Adrenal gland (tissue), 5 donors: Measurements from ENCODE around the gene PNPLA8.

ENCODE experiments used
- CTCF ChIP-seq, 6 experiments: fragments of 450-650 bp in 4 of 6; fragments of 200-600 bp in 2 of 6; sonication (generic) in 1 of 6; IDR thresholded peaks; 1 replicate in 5 of 6; 2 replicates in 1 of 6; pipeline versions ENCODE4 v1.5.1 to v1.8.0; 2016 to 2021; ENCODE audit warnings: antibody characterized with exemption in 6 of 6, mild to moderate bottlenecking in 2 of 6, moderate library complexity in 1 of 6
- POLR2A ChIP-seq, 2 donors: fragments of 450-650 bp; IDR thresholded peaks; one replicate each; pipeline ENCODE4 v1.6.1; 2017; ENCODE audit warnings: antibody characterized with exemption in 2 of 2, mild to moderate bottlenecking in 2 of 2, moderate library complexity in 1 of 2
- donor health status: DM: no; HTN: no; CAD: no.

- TF ChIP-seq CTCF (IDR thresholded peaks at IDR 0.05) (no peak), POLR2A (IDR thresholded peaks at IDR 0.05) (no peak)
Measured at GRCh38 chr7:108511939-108512338, 14.0 kb downstream of the PNPLA8 start.
